GM19324 (cell line): ENCODE results near the gene CCR1.
"Not testable (repeated sequence)": the region's sequence is repeated elsewhere in the genome, so short reads cannot be mapped to it uniquely, and the experiment has no call there.

Experiments
- ATAC-seq: cut with Tn5 transposase; IDR thresholded peaks from one replicate; pipeline ENCODE4 v1.9.1; 2021; ENCODE audit warnings: mild to moderate bottlenecking, moderate library complexity; ENCODE audit not compliant: unreplicated experiment, low FRiP score

The CCR1 gene

GRCh38 chr3:46213201-46213600, 5.1 kb upstream of the CCR1 start:
- no peak for ATAC-seq

- no peak for ATAC-seq
Measured at GRCh38 chr3:46212101-46212500, 4.0 kb upstream of the CCR1 start.

GRCh38 chr3:46209746-46210470, 1.8 kb upstream of the CCR1 start:
- no peak for ATAC-seq

DNA sequence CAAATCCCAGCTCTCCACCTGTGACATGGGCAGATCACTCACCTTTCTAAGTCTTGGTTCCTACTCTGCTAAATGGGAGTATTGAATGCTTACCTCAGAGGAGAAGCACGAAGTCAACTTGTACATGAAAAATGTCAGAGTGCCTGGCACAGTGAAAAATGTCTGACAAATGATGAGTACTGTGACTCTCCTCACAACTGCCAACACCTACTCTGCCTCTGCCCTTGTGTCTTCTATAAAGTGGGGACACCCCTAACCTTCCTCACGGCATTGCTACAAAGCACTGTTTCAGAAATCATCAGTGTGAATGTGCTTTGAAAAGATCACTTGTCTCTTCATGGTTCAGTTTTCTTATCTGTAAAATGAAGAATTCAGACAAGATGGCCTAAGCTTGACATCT, 940 bp upstream of the CCR1 start:
- ATAC-seq, result no peak

DNA sequence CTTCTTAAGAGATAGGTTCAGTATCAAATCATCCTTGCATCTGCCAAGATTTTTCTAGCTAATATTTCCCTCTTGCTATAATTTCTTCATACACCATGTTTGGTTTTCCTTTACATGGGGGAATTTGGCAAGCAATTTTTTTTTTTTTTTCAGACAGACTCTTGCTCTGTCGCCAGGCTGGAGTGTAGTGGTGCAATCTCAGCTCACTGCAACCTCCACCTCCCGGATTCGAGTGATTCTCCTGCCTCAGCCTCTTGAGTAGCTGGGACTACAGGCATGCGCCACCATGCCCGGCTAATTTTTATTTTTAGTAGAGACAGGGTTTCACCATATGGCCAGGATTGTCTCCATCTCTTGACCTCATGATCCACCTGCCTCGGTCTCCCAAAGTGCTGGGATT, 599 bp downstream of the CCR1 start:
- ATAC-seq, result not testable (repeated sequence)

DNA sequence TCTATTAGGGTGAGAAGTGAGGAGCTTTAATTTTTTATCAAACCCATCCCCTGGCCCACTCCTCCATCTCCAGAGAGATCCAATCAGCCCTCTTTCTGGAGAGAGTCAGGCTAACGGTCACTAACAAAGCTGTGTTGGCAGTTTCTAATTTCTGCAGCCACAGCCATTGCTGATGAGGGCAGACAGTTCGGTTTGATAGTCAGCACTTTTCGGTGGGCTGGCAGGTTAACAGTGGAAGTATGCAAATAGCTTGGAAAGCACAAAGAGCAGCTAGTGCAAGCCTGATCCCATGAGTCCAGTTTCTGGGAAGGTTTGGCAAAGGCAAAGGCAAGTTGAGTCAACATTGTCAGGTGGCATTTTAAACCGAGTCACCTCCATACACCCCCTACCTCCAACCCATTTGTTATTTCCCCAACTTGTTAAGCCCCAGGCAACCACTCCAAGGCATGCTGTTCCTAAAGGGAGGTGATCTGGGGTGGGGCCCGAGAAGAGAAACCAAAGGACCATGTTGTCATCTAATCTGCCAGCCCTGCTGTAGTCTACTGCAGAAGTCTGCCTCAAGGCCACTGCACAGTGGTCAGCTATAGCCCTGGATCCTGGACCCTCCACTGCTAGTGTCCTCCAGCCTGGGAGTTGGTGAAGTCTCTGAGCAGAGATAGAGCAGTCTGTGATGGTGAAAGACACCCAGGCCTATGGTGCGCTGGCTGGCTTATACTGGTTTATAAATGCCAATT, 1.7 kb downstream of the CCR1 start:
- ATAC-seq, result no peak

- no peak for ATAC-seq
Measured at GRCh38 chr3:46205286-46205960, 2.7 kb downstream of the CCR1 start.

DNA sequence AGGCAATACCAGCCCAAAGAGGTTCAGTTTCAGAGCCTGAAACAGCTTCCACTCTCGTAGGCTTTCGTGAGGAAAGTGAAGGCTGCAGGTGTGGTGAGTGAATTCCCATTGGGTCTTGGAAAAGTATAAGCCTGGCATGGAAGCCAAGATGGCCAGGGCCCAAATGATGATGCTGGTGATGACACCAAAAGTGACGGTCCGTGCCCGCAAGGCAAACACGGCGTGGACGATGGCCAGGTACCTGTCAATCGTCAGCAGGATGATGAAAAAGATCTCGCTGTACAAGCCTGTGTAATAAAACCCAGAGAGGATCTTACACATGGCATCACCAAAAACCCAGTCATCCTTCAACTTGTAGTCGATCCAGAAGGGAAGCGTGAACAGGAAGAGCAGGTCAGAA, 4.4 kb downstream of the CCR1 start:
- no peak for ATAC-seq

- no peak for ATAC-seq
Measured at GRCh38 chr3:46202535-46202934, 5.6 kb downstream of the CCR1 start.

DNA sequence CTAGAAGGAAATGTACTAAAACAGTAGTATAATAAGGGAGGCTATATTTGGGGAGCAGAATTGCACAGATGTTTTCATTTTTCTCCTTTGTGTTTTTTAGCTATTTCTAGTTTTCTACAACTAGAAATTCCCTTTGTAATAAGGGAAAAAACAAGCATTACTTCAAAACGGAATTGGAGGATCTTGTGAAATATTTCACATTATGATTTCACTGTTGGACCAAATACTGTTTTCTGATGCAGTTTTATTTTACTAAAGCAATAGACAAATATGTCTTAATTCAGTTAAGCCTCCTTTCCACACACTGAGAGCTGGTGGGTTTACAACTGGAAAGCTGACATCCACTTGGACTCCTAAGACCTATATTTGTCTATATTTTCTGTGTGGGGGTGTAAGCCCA, 7.3 kb downstream of the CCR1 start:
- no peak for ATAC-seq

DNA sequence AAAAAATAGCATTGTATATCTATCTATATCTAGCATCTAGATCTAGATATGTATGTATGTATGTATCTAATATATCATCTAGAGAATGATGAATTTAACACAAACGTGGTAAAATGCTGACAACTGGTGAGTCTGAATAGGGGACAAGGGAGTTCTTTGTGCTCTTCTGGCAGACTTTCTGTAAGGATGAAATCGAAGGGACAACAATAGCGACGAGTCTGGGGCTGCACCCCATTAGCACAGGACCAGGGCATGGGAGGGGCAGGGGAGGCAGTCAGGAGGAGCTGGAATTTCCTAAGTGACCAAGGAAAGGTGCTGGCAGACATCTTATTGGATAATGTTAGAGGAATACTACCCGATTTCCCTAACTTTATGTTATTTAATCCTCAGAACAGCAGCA, 7.9 kb downstream of the CCR1 start:
- no peak for ATAC-seq

- no peak for ATAC-seq
Measured at GRCh38 chr3:46196261-46196957, 11.7 kb downstream of the CCR1 start.

GRCh38 chr3:46194868-46195553, 13.1 kb downstream of the CCR1 start:
- no peak for ATAC-seq

GRCh38 chr3:46193436-46193835, 14.7 kb downstream of the CCR1 start:
- no peak for ATAC-seq

GRCh38 chr3:46192939-46193338, 15.2 kb downstream of the CCR1 start:
- no peak for ATAC-seq

DNA sequence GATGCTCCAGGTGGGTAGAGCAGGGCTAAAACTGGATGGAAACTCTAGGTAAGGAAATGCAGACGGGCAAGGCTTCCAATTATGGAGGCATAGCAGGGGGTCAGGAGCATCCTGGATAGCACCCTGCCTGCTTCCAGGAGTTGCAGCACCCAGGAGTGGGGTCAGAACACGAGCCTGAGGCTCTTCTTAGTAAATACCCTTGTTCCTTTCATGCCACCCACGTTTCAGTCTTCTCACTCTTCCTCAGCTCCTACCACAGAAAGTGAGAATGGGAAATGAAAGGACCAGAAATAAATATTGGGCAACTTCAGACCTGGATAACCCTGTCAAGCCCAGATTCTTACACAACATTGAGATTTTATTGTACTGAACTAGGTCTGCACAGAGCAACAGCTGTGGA, 16.4 kb downstream of the CCR1 start:
- no peak for ATAC-seq

- ATAC-seq, result no peak
Measured at GRCh38 chr3:46188708-46189107, 19.4 kb downstream of the CCR1 start.

DNA sequence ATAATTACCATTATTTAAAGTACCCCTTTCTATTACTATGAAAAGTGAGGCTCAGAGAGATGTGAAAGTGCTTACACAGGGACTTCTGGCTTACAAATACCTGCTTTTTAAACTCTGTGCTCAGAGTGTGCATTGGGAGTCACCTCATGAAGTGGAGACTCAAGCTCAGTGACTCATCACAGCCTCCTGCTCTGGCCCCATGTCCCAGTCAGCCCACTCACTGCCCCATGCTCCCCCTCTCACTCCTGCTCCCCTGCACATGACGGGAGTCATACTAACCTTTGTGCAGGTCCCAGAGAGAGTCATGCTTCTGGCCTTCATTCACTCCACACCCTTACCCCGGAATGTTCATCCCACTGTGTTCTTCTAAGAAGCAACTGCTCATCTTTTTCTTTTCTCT, 20.2 kb downstream of the CCR1 start:
- no peak for ATAC-seq

- ATAC-seq, result peak; percentile 15
Measured at GRCh38 chr3:46187341-46187700, 20.8 kb downstream of the CCR1 start.

- ATAC-seq, result peak; percentile 65
Measured at GRCh38 chr3:46186471-46187340, 21.4 kb downstream of the CCR1 start.
